HepG2 (cell line): Measurements from ENCODE around the gene DNAJB11. TPM values are rescaled to one million over a fixed set of nuclear protein-coding genes. Genes with fewer than 3 reads are reported as not detected.

Experiments used
- ATF2 ChIP-seq: sonication (generic); formaldehyde crosslinking; IDR thresholded peaks from 2 replicates; pipeline ENCODE4 v1.4.0; 2020; ENCODE audit warnings: missing genetic modification reagents
- ATRX ChIP-seq: sonication (generic); formaldehyde crosslinking; IDR thresholded peaks from 2 replicates; pipeline ENCODE4 v1.4.0; 2020; ENCODE audit warnings: missing genetic modification reagents, borderline replicate concordance
- BCLAF1 ChIP-seq: fragments of 450-650 bp; IDR thresholded peaks from 2 replicates; pipeline ENCODE4 v1.6.1; 2017; ENCODE audit warnings: mild to moderate bottlenecking
- HINFP ChIP-seq: sonication (generic); formaldehyde crosslinking; IDR thresholded peaks from 2 replicates; pipeline ENCODE4 v1.4.0; 2020; ENCODE audit warnings: low read depth, mild to moderate bottlenecking, missing genetic modification reagents
- HNF4G ChIP-seq, 2 experiments: sonication (generic) in 1 of 2; formaldehyde crosslinking in 1 of 2; IDR thresholded peaks; 2 replicates each; pipeline versions ENCODE4 v1.4.0 to v1.6.1; 2011 to 2020; ENCODE audit warnings: borderline replicate concordance in 2 of 2, low read depth in 2 of 2, mild to moderate bottlenecking in 2 of 2, low read length in 1 of 2, missing genetic modification reagents in 1 of 2, moderate library complexity in 1 of 2
- HNRNPUL1 ChIP-seq: fragments of 200-400 bp; formaldehyde crosslinking; IDR thresholded peaks from 2 replicates; pipeline ENCODE4 v1.6.1; 2017; ENCODE audit warnings: low read depth, mild to moderate bottlenecking, low read length, moderate library complexity
- NFE2L1 ChIP-seq: sonication (generic); formaldehyde crosslinking; IDR thresholded peaks from 2 replicates; pipeline ENCODE4 v1.4.0; 2020; ENCODE audit warnings: missing genetic modification reagents, mild to moderate bottlenecking, borderline replicate concordance
- RFXAP ChIP-seq: sonication (generic); formaldehyde crosslinking; IDR thresholded peaks from 2 replicates; pipeline ENCODE4 v1.4.0; 2020; ENCODE audit warnings: missing genetic modification reagents, borderline replicate concordance
- TBX2 ChIP-seq: sonication (generic); formaldehyde crosslinking; IDR thresholded peaks from 2 replicates; pipeline ENCODE4 v1.5.0; 2020; ENCODE audit warnings: missing genetic modification reagents, mild to moderate bottlenecking, borderline replicate concordance
- TCF12 ChIP-seq, 2 experiments: fragments of 450-650 bp in 1 of 2; sonication (generic) in 1 of 2; formaldehyde crosslinking in 1 of 2; IDR thresholded peaks; 2 replicates each; pipeline versions ENCODE4 v1.6.1 to v1.8.0; 2017 to 2022; ENCODE audit warnings: antibody characterized with exemption in 1 of 2, mild to moderate bottlenecking in 1 of 2, missing genetic modification reagents in 1 of 2, moderate library complexity in 1 of 2
- ZBTB38 ChIP-seq: sonication (generic); formaldehyde crosslinking; IDR thresholded peaks from 2 replicates; pipeline ENCODE4 v1.5.1; 2020; ENCODE audit warnings: mild to moderate bottlenecking, missing genetic modification reagents
- ZFP91 ChIP-seq: sonication (generic); formaldehyde crosslinking; IDR thresholded peaks from 2 replicates; pipeline ENCODE4 v1.9.0; 2022; ENCODE audit warnings: missing genetic modification reagents, mild to moderate bottlenecking, borderline replicate concordance
- ZNF296 ChIP-seq: sonication (generic); formaldehyde crosslinking; conservative IDR thresholded peaks from 2 replicates; pipeline ENCODE4 v1.5.0; 2020; ENCODE audit warnings: mild to moderate bottlenecking, missing genetic modification reagents
- ZNF383 ChIP-seq: sonication (generic); formaldehyde crosslinking; IDR thresholded peaks from 2 replicates; pipeline ENCODE4 v1.4.0; 2020; ENCODE audit warnings: missing genetic modification reagents, mild to moderate bottlenecking, borderline replicate concordance
- polyA plus RNA-seq, 8 experiments: library from polyadenylated mRNA; depleted of rRNA in 3 of 8; stranded (reverse) in 7 of 8; unstranded in 1 of 8; fragments of >200 nt; fragmentation: Illumina TruSeq in 4 of 8; extraction: Trizol in 4 of 8; gene quantifications; 2 replicates each; pipeline versions ENCODE4 v1.2.1 to v1.2.3, GENCODE V29; 2011 to 2016; ENCODE audit warnings: low read depth in 4 of 8, missing spikeins in 1 of 8, mixed read lengths in 1 of 8; ENCODE audit not compliant: insufficient read depth in 1 of 8
- total RNA-seq, 5 experiments: library from RNA; depleted of rRNA; stranded (reverse); fragments of >200 nt; fragmentation: Illumina TruSeq; extraction: Trizol; gene quantifications; 2 replicates each; pipeline ENCODE4 v1.2.3, GENCODE V29; 2016; ENCODE audit warnings: low read depth in 1 of 5
- TF ChIP-seq, protein P1 (sequence below), 2 experiments: sonication (generic) in 1 of 2; formaldehyde crosslinking in 1 of 2; IDR thresholded peaks; 2 replicates each; pipeline versions ENCODE4 v1.4.0 to v1.6.1; 2016 to 2020; ENCODE audit warnings: borderline replicate concordance in 1 of 2, low read depth in 1 of 2, mild to moderate bottlenecking in 1 of 2, missing genetic modification reagents in 1 of 2

The DNAJB11 gene
- total and polyA plus RNA-seq, 2 of the 13 experiments (the other 11 are each of a cell fraction or from before 2014, with no cell fraction given): 41.0 to 132 TPM

GRCh38 chr3:186618318-186618938 lies 47.9 kb downstream of the DNAJB11 start (continued):
- no peak for TF ChIP-seq BCLAF1
- peak; percentile 31; the same call in 1 of the 2 replicates for TF ChIP-seq ZNF383 (CRISPR knock-in tag)
- TF ChIP-seq HINFP: no peak
- no peak for TF ChIP-seq ATRX (CRISPR knock-in tag)
- no peak for TF ChIP-seq HNF4G (IDR thresholded peaks at IDR 0.05; ENCODE audit: borderline replicate concordance, low read depth, low read length)
- no peak for TF ChIP-seq HNF4G (CRISPR knock-in tag; IDR thresholded peaks at IDR 0.05; ENCODE audit: borderline replicate concordance, low read depth)
- peak; percentile 23; the same call in 1 of the 2 replicates for TF ChIP-seq ZFP91 (CRISPR knock-in tag)
- no peak for TF ChIP-seq NFE2L1
- TF ChIP-seq ATF2 (CRISPR knock-in tag): no peak
- TF ChIP-seq, protein P1, sequence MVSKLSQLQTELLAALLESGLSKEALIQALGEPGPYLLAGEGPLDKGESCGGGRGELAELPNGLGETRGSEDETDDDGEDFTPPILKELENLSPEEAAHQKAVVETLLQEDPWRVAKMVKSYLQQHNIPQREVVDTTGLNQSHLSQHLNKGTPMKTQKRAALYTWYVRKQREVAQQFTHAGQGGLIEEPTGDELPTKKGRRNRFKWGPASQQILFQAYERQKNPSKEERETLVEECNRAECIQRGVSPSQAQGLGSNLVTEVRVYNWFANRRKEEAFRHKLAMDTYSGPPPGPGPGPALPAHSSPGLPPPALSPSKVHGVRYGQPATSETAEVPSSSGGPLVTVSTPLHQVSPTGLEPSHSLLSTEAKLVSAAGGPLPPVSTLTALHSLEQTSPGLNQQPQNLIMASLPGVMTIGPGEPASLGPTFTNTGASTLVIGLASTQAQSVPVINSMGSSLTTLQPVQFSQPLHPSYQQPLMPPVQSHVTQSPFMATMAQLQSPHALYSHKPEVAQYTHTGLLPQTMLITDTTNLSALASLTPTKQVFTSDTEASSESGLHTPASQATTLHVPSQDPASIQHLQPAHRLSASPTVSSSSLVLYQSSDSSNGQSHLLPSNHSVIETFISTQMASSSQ (IDR thresholded peaks at IDR 0.05; ENCODE audit: low read depth): no peak
- TF ChIP-seq, protein P1 (CRISPR knock-in tag; IDR thresholded peaks at IDR 0.05; ENCODE audit: borderline replicate concordance): no peak
- no peak for TF ChIP-seq RFXAP (CRISPR knock-in tag)
- no peak for TF ChIP-seq HNRNPUL1
- no peak for TF ChIP-seq ZBTB38
- TF ChIP-seq TCF12 (IDR thresholded peaks at IDR 0.05): no peak
- no peak for TF ChIP-seq TCF12 (CRISPR knock-in tag; IDR thresholded peaks at IDR 0.05)
- no peak for TF ChIP-seq ZNF296 (CRISPR knock-in tag)
- TF ChIP-seq TBX2 (CRISPR knock-in tag): no peak; the same call in 1 of the 2 replicates
